T-helper 1 cell treated with Interleukin-12 subunit alpha and Interleukin-12 subunit beta and Interleukin-4 antibody, amounts not matched to agents 30 μg/mL and 1 μg/mL, for 36 hours (primary cell): Measurements from ENCODE around the gene PPP2R5B.

Source experiments
- H3K27ac Mint-ChIP-seq: one replicate; pipeline ENCODE4 v1.8.0; 2021; ENCODE audit warnings: mild to moderate bottlenecking, mixed read lengths
- H3K27me3 Mint-ChIP-seq: one replicate; pipeline ENCODE4 v1.8.0; 2021; ENCODE audit warnings: low read depth, mixed read lengths
- H3K36me3 Mint-ChIP-seq: one replicate; pipeline ENCODE4 v1.8.0; 2021; ENCODE audit warnings: low read depth, mixed read lengths
- H3K4me1 Mint-ChIP-seq: one replicate; pipeline ENCODE4 v1.8.0; 2021; ENCODE audit warnings: low read depth, mixed read lengths
- H3K4me3 Mint-ChIP-seq: one replicate; pipeline ENCODE4 v1.8.0; 2021; ENCODE audit warnings: mild to moderate bottlenecking, moderate library complexity, mixed read lengths
- H3K9me3 Mint-ChIP-seq: one replicate; pipeline ENCODE4 v1.8.0; 2021; ENCODE audit warnings: mixed read lengths

The PPP2R5B gene

GRCh38 chr11:64924910-64925284 lies 408 bp downstream of the PPP2R5B start:
- H3K9me3 Mint-ChIP-seq, result no peaks in the 10 kb centered on the region
- no peaks in the 10 kb centered on the region for H3K27me3 Mint-ChIP-seq
- H3K4me3 Mint-ChIP-seq, result peak overlapping the region; percentile 83
- H3K4me1 Mint-ChIP-seq, result peaks cover 17% of the 10 kb centered on the region
- peaks cover 8% of the 10 kb centered on the region for H3K36me3 Mint-ChIP-seq
- H3K27ac Mint-ChIP-seq, result peak overlapping the region; percentile 71

- Mint-ChIP-seq H3K27me3 (no peaks in the 10 kb centered on the region), H3K4me3 (peak overlapping the region; percentile 83), H3K27ac (peak overlapping the region; percentile 71), H3K36me3 (peaks cover 12% of the 10 kb centered on the region), H3K4me1 (peaks cover 17% of the 10 kb centered on the region), H3K9me3 (no peaks in the 10 kb centered on the region)
These were observed 1.3 kb downstream of the PPP2R5B start for GRCh38 chr11:64925536-64926436.

GRCh38 chr11:64926689-64927088 lies 2.2 kb downstream of the PPP2R5B start:
- Mint-ChIP-seq H3K36me3 (peaks cover 18% of the 10 kb centered on the region), H3K27ac (no peak overlapping the region)

GRCh38 chr11:64928957-64929356 lies 4.5 kb downstream of the PPP2R5B start:
- H3K27ac Mint-ChIP-seq, result no peak overlapping the region
- peaks cover 13% of the 10 kb centered on the region for H3K4me1 Mint-ChIP-seq
- H3K36me3 Mint-ChIP-seq, result peaks cover 29% of the 10 kb centered on the region
- H3K9me3 Mint-ChIP-seq, result no peaks in the 10 kb centered on the region
- H3K4me3 Mint-ChIP-seq, result no peak overlapping the region
- no peaks in the 10 kb centered on the region for H3K27me3 Mint-ChIP-seq

More at GRCh38 chr11:64926689-64927088, 2.2 kb downstream of the PPP2R5B start:
- Mint-ChIP-seq H3K27me3 (no peaks in the 10 kb centered on the region), H3K4me1 (peaks cover 17% of the 10 kb centered on the region), H3K4me3 (peak overlapping the region; percentile 57), H3K9me3 (no peaks in the 10 kb centered on the region)

- Mint-ChIP-seq H3K27ac (no peak overlapping the region), H3K4me3 (no peak overlapping the region), H3K27me3 (no peaks in the 10 kb centered on the region)
These were observed 5.1 kb downstream of the PPP2R5B start for GRCh38 chr11:64929625-64930024.

GRCh38 chr11:64930340-64930739 lies 5.9 kb downstream of the PPP2R5B start:
- H3K36me3 Mint-ChIP-seq, result peaks cover 29% of the 10 kb centered on the region

More at GRCh38 chr11:64929625-64930024, 5.1 kb downstream of the PPP2R5B start:
- peaks cover 10% of the 10 kb centered on the region for H3K4me1 Mint-ChIP-seq
- no peaks in the 10 kb centered on the region for H3K9me3 Mint-ChIP-seq
- H3K36me3 Mint-ChIP-seq, result peaks cover 29% of the 10 kb centered on the region

GRCh38 chr11:64931290-64931689 lies 6.8 kb downstream of the PPP2R5B start:
- H3K36me3 Mint-ChIP-seq, result peaks cover 29% of the 10 kb centered on the region
- H3K27ac Mint-ChIP-seq, result no peak overlapping the region
- H3K4me3 Mint-ChIP-seq, result no peak overlapping the region

More at GRCh38 chr11:64930340-64930739, 5.9 kb downstream of the PPP2R5B start:
- Mint-ChIP-seq H3K27ac (no peak overlapping the region), H3K4me3 (no peak overlapping the region), H3K27me3 (no peaks in the 10 kb centered on the region), H3K9me3 (no peaks in the 10 kb centered on the region), H3K4me1 (peaks cover 6% of the 10 kb centered on the region)

GRCh38 chr11:64932324-64932723 lies 7.8 kb downstream of the PPP2R5B start:
- Mint-ChIP-seq H3K27me3 (no peaks in the 10 kb centered on the region), H3K9me3 (no peaks in the 10 kb centered on the region), H3K4me3 (no peak overlapping the region), H3K27ac (no peak overlapping the region), H3K36me3 (peaks cover 24% of the 10 kb centered on the region), H3K4me1 (no peaks in the 10 kb centered on the region)

More at GRCh38 chr11:64931290-64931689, 6.8 kb downstream of the PPP2R5B start:
- Mint-ChIP-seq H3K9me3 (no peaks in the 10 kb centered on the region), H3K4me1 (peaks cover 5% of the 10 kb centered on the region), H3K27me3 (no peaks in the 10 kb centered on the region)

- Mint-ChIP-seq H3K4me1 (no peaks in the 10 kb centered on the region), H3K27me3 (no peaks in the 10 kb centered on the region), H3K4me3 (no peak overlapping the region), H3K9me3 (no peaks in the 10 kb centered on the region), H3K27ac (no peak overlapping the region), H3K36me3 (peaks cover 22% of the 10 kb centered on the region)
These were observed 8.9 kb downstream of the PPP2R5B start for GRCh38 chr11:64933213-64933934.

- Mint-ChIP-seq H3K4me3 (no peak overlapping the region), H3K9me3 (no peaks in the 10 kb centered on the region), H3K27me3 (no peaks in the 10 kb centered on the region), H3K36me3 (peaks cover 22% of the 10 kb centered on the region), H3K4me1 (no peaks in the 10 kb centered on the region), H3K27ac (no peak overlapping the region)
These were observed 9.6 kb downstream of the PPP2R5B start for GRCh38 chr11:64933935-64934681.

- Mint-ChIP-seq H3K9me3 (no peaks in the 10 kb centered on the region), H3K4me3 (no peak overlapping the region)
These were observed 10.3 kb downstream of the PPP2R5B start for GRCh38 chr11:64934682-64935358.

GRCh38 chr11:64935359-64936081 lies 11.0 kb downstream of the PPP2R5B start, which contains the start of gene GPHA2:
TSS of gene GPHA2 (minus strand) at chr11:64935893. CDS start at chr11:64935460, 433 bp downstream.
- H3K27ac Mint-ChIP-seq, result no peak within 1 kb of the TSS

More at GRCh38 chr11:64934682-64935358, 10.3 kb downstream of the PPP2R5B start:
- peaks cover 3% of the 10 kb centered on the region for H3K27me3 Mint-ChIP-seq
- no peak overlapping the region for H3K27ac Mint-ChIP-seq
- no peaks in the 10 kb centered on the region for H3K4me1 Mint-ChIP-seq
- H3K36me3 Mint-ChIP-seq, result peaks cover 21% of the 10 kb centered on the region

GRCh38 chr11:64936539-64936938 lies 12.1 kb downstream of the PPP2R5B start:
- H3K9me3 Mint-ChIP-seq, result no peaks in the 10 kb centered on the region
- no peak overlapping the region for H3K4me3 Mint-ChIP-seq
- no peak overlapping the region for H3K27ac Mint-ChIP-seq
- peaks cover 10% of the 10 kb centered on the region for H3K36me3 Mint-ChIP-seq
- no peaks in the 10 kb centered on the region for H3K4me1 Mint-ChIP-seq
- H3K27me3 Mint-ChIP-seq, result peaks cover 3% of the 10 kb centered on the region

More at GRCh38 chr11:64935359-64936081, 11.0 kb downstream of the PPP2R5B start, which contains the start of gene GPHA2:
- H3K27me3 Mint-ChIP-seq, result peaks cover 3% of the 10 kb centered on the region
- peaks cover 19% of the 10 kb centered on the region for H3K36me3 Mint-ChIP-seq
- H3K9me3 Mint-ChIP-seq, result no peaks in the 10 kb centered on the region
- H3K4me3 Mint-ChIP-seq, result no peak within 1 kb of the TSS
- no peaks in the 10 kb centered on the region for H3K4me1 Mint-ChIP-seq
